ENCODE results near the gene AFMID.
"Not testable (repeated sequence)": the region's sequence is repeated elsewhere in the genome, so short reads cannot be mapped to it uniquely, and the experiment has no call there.

AFMID gene

DNA sequence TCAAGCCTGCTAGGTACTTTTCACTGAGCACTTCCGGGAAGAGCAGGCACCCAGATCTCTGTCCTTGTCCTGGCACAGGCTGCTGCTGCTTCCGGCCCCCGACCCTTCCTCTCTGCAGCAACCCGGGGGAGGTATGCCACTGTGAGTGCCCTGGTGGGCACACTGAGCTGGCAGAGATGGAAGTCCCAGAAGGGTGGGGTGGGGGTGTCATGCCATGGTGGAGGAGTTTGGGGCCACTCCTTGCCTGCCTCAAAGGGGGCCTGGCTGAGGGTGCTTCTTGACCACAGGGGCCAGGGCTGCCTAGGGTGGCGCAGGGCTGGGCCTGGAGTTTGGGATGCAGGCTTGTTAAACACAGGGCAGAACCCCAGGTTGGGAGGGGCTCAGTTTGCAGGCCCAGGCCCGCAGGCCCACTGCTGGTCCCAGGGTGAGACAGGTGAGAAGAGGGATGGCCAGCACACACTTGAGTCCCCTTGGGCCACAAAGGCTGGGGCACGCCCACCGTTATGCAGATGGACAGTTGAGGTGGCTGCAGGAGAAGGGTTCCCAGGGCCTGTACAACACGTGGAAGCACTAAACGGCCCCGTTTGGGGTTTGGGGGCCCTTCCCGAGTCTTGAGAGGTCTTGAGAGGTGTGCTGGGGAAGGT, 53.0 kb downstream of the AFMID start:
- DNase-seq: no peak

DNA sequence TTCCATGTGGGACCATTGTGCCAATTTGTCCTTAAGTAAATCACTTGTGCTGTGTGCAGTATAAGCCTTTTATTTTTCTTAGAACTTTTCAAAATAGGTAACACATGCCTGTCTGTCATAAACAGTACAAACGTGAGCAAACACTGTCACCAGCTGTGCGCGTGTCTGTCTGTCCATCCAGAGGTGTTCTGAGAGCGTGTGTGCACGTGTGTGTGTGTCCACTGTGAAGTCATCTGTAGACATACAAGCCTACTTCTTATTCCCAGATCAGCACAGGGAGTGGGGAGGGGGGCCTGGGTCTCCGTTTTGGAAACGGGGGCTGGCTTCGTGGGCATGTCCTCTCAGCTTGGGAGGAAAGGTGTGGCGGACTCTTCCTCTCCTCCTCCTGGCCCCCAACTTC, 53.7 kb downstream of the AFMID start:
- no peak for DNase-seq

DNA sequence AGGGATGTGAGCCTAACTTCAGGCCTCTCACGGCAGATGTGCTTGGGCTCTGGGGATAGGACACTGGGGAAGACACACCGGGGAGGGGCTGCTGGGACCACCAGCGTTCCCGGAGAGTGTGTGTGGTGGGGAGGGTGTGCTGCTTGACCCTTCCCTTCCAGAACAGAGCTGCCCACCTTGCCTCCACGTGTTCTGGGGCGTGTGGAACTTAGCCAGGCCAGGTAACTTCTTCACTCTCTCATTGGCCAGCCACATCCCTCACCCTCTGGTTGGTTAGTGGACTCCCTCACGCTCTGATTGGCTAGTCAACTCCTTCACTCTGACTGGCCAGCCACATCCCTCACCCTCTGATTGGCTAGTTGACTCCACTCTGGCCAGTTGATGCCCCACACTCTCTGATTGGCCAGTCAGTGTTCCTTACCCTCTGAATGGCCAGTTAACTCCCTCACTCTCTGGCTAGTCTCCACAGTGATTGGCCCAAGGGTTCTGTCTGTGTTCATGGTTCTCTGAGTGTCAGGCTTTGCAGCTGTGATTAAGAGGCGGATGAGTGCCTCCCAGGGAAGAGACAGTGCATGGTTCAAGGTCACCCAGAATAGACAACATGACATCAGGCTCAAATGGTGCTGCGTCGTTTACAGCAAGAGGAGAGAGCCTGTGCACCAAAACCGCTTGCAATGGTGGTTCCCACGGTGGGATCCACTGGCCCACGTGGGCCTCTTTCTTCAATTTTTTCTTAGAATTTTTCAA, 54.3 kb downstream of the AFMID start:
- no peak for DNase-seq

DNA sequence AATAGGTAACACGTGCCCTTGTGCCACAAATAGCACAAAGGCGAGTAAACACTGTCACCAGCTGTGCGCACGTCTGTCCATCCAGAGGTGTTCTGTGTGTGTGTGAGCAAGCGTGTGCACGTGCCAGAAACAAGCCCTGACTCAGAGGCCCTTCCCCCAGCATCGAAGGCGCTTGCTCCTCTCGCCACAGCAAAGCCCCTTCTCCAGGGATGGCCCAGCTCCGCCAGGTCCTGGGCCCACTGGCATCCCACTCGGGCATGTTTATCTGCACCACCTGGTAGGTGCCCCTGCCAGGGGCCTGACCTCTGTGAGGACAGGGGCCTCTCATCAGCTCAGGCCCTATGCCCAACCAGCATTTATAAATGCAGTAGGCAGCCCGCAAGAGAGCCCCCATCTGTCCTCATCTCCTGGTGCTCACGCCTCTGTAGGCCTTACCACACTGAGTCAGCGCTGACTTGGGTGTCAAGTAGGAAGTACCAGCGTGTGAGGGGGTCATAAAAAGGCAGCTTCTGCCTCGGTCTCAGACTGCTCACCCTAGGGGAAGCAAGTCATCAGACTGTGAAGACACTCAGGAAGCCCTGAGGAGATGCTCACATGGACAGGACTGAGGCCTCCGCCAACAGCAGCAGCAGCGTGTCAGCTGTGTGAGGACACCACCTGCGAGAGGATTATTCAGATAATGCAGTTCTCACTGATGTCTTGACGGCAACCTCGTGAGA, 55.0 kb downstream of the AFMID start:
- no peak for DNase-seq

DNA sequence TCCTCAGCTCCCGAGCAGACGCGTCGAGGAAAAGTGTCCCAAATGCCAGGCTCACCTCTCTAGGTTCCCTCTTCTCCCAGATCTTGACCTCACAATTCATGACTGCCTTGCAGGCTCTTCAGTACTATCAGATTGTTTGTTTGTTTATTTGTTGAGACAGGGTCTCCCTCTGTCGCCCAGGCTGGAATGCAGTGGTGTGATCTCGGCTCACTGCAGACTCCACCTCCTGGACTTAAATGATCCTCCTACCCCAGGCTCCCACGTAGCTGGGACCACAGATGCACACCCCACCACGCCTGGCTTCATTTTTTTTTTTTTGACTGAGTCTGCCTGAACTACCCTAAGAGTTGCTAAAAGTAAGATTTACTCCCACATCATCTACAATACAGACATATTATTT, 60.1 kb downstream of the AFMID start:
- no peak for DNase-seq

DNA sequence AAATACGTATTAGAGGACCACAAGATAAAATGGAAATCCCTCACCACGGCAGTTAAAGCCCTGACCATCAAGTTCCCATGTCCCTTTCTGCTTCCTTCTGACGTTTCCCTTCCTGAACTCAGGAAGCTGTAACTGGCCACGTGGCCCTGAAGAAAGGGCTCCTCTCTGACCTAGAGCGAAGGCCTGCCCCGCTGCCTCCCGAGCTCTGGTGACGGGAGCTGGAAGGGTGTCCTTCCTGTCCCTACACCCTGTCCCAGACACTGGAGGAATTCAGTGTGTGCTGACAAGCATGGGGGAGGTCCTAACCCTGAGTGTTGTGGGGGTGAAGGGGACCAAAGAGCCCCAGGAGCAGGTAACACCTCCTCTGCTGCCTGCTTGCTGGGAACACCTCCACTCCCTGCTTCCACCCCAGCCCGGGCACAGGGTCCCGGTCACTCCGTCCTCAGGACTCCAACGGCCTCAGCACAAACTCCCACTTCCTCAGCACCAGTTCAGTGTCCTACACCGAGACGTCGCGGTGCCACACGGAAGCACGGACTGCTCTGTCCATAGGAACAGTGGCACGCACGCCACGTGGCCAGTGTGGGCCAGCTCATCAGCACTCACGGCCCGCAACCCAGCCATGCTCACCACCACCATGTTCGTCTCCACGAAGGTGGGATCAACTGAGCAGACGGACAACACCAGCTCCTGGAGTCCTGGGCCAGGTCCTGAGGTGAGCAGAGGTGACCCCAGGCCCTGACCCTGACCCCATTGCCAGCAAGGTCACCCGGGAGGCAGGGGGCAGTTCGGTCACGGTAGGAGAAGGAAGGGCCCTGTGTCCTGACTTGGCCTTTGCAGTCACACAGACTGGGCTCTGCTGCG, 61.1 kb downstream of the AFMID start:
- no peak for DNase-seq

DNA sequence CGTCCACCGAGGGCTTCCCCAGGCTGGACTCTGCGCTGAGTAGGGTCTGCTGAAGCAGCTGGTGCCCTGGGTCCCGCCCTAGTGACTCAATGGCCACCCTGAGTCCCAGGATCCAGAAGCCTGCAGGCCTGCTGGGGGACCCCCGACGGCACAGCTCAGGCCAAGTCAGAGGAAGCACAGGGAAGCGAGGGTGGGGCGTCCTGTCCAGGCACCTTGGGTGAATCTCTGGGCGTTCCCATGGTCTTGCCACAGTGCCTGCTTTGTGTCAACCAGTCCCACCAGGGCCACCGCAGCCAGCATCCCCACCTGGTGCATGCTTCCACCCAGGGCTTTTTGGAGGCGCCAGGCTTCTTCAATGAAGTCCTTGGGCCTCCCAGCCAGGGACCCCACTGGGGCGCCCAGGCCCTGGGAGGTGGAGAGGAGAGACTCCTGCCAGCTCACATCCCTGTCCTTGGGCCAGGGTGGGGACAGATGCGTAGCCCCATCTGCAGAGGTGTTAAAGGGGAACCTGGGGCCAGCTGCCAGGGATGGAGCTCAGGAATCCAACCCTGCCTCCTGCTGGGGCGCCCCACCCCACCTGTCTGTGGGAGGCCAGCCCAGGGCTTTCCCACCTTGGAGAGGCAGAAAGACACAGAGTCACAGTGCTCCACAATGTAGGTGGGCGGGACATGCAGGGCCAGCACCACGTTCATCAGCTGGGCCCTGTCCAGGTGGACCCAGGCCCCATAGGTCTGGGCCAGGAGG, 62.1 kb downstream of the AFMID start:
- no peak for DNase-seq

DNA sequence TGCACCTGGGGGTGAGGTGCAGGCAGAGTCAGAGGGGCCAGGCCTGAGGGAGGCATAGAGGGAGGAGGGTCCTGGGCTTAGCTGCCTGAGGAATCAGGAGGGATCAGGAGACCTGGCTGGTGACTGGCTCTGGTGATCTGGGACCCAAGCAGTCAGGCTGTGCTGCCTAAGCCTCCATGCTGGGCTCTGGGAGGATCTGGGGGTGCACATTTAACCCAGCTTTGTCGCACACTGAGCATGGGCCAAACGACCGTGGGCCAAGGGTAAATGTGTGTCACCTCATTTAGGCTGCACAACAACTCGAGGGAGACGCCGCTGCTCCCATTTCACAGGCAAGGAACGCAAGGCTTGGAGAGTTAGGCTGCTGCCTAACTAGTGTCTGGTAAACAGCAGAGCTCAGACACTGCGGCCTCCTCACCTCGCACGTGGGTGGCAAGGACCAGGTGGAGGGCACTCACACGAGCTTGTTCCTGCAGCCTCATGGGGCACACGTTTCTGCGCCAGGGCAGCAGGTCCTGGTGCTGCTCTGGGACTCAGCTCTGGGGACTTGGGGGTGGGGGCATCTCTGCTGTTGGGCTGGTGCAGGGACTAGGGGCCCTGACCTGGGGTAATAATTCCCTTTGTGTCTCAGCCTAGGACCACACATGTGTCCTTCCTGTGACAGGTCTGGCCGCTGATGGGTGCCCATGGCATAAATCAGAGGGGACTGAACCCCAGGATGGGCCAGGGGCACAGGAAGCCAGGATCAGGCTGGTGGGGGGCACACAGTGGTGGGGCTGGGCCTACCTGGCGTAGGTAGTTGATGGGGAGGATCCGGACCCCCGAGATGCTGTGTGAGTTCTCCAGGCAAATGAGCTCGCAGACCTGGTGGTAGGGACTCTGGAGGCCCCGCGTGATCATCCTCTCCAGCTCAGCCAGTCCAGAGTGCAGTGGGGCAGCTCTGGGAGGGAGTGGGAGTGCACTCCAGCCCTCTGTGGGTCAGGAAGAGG, 63.0 kb downstream of the AFMID start:
- DNase-seq: no peak

DNA sequence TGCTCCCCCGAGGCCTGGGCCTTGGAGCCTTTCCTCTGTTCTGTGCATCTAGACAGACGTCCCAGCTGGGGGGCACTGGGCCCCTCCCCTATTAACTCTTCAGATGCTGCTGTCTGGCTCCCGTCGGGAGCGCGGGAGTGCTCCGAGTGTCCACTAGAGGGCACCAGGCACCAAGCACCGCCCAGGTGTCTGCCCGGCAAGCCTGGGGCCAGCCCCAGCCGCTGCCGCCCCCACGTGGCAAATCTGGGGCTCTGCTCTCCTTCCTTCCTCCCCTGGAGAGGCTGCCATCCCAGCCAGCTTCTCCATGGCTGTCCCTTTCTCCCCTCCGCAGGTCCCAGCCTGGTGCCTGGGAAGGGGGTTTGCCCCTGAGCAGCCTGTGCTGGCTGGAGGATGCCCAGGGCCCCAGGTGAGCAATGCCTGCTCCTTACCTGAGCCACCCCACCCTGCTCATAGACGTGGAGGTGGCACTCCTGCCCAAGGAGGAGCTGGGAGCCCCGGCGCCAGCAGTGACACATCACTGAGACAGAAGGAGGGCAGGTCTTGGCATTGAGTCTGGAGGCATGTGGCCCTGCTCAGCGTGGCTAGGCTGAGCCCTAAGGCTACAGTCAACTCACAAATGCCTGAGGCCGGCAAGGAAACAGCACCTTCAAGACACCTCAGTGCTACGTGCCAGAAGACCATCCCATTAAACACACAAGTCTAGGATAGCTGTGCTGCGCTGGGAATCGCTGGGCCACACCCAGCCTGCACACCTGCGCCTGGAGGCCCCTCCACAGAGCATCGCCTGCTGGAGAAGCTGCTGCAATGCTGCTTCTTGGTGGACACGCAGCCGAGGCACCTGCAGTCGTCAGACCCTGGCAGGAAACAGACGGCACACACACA, 64.0 kb downstream of the AFMID start:
- DNase-seq: peak; percentile 14

DNA sequence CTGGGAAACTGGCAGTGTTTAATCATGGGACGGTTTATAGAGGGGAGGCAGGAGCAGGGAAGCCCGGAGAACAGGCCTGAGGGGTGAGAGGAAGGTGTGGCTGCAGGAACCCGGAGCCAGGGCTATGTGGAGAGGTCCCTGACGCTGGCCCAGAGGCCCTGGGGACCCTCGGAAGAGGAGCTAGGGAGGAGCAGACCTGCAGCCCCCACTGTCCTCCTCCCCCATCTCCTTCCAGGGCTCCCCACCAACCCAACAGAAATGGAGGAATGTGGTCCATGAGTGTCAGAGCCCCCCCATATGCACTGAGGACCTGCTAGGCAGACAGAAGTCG, 64.6 kb downstream of the AFMID start:
- DNase-seq: no peak

DNA sequence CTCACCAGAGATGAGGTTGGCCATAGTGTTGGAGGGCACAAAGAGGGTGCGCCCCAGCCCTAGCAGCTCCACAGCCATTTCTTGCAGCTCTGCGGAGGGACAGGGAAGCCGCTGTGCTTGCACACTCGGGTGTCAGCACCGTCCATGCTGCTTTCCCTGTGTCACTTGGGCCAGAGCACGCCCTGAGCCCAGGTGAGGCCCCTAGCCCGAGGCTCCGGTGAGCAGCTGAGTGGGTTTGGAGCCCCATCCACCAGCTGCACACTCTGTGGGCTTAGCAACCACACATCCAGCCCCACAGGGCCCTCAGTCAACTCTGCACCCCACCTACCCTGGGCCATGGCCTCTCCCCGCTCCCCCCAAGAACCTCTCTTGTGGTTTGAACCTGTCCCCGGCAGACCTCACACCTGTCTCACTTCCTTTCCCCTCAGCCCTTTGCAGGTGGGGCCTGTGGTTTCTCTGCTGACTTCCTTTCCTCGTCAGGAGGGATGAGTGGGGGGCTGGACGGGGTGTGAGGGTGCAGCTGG, 65.0 kb downstream of the AFMID start:
- DNase-seq: no peak

DNA sequence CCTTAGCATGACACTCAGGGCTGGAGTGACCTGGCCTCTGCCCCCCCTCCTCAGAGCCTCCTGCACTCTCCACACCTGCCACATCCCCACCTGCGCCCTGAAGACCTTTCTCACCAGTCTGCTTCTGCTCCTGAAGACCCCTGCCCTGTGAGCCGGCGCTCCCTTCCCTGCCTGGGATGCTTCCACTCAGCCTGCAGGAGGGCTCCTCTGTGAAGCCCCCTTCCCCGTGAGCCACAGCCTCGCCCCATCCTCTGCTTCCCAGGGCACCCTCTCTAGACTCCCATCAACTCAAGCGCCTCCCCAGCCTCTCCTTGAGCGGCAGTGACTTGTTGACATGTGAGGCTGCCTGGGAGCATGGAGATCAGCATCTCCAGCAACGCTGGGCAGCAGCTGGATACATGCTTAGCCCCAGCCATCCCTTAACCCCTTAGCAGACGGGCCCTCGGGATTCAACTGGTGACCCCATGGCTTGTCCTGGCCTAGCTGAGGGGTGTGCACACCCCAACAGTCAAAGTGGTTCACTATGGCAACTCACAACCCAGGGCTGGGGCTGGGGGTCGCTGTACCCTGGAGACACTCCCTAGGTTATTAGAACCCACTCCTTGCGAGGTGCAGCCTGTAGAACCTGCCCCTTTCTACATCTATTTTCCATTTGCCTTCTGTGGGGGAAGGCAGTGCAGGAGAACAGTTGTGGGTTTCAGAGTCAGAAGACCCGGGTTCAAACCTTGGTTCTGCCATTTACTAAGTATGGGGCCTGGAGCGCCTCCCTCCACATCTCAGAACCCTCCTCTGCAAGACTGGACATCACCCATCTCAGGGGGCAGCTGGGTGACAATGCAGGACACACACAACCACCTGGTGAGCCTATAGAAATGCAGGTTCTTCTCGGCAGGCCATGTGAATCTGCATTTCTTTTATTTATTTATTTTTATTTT, 65.8 kb downstream of the AFMID start:
- DNase-seq: no peak

DNA sequence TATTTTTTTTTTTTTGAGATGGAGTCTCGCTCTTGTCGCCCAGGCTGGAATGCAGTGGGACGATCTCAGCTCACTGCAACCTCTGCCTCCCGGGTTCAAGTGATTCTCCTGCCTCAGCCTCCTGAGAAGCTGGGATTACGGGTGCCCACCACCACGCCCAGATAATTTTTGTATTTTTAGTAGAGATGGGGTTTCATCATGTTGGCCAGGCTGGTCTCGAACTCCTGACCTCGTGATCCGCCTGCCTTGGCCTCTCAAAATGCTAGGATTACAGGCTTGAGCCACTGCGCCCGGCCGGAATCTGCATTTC, 66.4 kb downstream of the AFMID start:
- not testable (repeated sequence) for DNase-seq

DNA sequence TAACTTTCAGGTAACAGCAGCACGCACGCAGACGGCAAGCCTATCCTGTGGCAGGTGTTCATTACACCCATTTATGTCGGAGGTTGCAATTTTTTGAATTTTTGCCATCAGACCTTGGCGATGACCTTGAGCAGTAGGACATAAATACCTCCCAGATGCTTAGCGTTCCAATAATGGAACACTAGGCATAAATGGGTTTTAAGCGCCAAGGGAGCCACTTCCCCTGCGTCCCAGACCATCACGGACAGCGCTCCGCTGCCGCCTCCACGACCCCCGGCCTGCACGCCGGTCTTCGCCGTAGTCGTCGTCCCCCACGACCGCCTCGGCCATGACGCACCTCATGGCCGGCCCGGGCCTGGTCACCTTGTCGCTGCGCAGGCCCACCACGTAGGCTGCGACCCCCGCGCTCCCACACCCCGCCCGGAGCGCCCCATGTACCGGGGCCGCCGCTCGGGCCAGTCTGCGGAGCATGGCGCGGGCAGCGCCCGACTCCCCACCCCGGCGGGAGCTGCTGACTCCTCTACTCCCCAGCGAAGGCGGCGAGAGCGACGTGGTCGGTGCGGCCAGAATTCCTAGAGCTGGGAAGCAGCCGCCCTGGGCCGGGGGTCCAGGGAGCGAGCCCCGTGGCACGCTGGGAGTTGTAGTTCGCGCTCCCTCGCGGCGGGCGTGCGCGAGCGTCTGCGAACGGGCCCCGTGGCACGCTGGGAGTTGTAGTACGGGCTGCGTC, 66.9 kb downstream of the AFMID start:
- DNase-seq: peak; percentile 11

DNA sequence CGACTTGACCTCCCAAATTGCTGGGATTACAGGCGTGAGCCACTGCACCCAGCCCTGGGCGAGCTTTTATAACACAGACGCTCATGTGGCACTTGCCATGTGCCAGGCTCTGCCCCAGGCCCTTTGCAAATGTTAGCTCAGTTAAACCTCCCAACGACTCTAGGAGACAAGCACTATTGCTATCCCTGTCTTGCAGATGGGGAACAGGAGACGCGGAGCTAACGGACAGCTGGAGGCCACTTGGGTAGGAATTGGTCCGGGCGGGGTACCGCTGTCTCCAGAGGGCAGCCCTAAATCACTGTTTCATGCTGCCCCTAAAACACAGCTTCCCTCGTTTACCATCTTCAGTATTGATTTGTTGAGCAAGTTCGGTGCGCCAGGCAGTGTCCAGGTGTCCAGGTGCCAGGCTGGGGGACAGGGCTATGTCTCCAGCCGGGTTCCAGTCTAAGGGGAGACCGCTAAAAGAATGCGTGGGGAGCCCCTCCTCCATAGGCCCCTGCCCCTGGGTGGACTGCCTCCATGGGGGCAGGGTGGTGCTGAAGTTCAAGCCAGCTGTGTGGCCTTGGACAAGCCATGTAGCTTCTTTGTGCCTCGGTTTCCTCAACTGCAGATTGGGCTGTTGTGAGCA, 68.0 kb downstream of the AFMID start:
- DNase-seq: no peak

DNA sequence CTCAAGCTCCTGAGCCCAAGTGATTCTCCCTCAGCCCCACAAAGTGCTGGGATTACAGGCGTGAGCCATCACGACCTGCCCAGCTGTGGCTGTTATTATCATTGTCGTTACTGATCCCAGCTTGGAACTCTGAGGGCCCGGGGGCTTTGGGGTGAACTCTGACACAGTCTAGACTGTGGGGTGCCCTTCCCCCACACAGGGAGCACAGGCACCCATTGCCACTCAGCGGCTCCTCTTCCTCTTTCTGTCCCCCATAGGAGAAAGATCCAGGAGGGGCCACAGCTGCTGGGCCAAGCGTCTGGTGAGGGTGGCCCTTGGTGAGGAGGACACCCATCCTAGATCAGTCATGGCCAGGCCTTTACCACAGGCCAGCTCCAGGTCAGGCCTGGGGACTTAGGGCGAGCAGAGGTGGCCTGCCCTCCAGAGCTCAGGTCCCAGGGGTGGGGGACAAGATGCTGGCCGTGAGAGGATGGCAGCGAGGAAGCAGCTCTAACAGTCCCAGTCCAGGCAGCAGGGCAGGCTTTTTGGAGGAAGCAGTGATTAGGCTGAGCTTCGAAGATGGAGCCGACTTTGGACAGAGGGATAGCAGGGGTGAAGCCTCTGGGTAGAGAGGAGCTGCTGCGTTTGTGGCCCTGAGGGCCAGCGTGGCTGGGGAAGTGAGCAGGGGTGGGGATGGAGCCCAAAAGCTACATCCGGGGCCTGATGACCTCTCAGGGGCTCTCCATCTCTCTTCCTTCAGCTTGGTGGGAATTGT, 69.0 kb downstream of the AFMID start:
- no peak for DNase-seq
